Fibroblast of the aortic adventitia (primary cell): Measurements from ENCODE around the gene HSF4. TPM values are rescaled to one million over a fixed set of nuclear protein-coding genes. Genes with fewer than 3 reads are reported as not detected.

Experiments
- DNase-seq: peaks from one replicate; pipeline ENCODE4 v3.0.0-alpha.2; 2010; ENCODE audit warnings: low read depth
- H3K4me3 ChIP-seq: 2 replicates; pipeline ENCODE4 v1.5.1; 2011; ENCODE audit warnings: low read depth, mild to moderate bottlenecking, control low read depth, low read length, moderate library complexity
- total RNA-seq: library from RNA; depleted of rRNA; stranded (reverse); fragments of >200 nt; gene quantifications from 2 replicates; pipeline ENCODE4 v1.2.3, GENCODE V29; 2012; ENCODE audit warnings: low replicate concordance
- TF ChIP-seq, protein P1 (sequence below): IDR thresholded peaks from 2 replicates; pipeline ENCODE4 v1.5.1; 2011; ENCODE audit warnings: mild to moderate bottlenecking, low read length, control low read depth, inconsistent platforms; ENCODE audit not compliant: insufficient read depth

Gene HSF4
- total RNA-seq, 1 donor: 6.4 TPM

DNA sequence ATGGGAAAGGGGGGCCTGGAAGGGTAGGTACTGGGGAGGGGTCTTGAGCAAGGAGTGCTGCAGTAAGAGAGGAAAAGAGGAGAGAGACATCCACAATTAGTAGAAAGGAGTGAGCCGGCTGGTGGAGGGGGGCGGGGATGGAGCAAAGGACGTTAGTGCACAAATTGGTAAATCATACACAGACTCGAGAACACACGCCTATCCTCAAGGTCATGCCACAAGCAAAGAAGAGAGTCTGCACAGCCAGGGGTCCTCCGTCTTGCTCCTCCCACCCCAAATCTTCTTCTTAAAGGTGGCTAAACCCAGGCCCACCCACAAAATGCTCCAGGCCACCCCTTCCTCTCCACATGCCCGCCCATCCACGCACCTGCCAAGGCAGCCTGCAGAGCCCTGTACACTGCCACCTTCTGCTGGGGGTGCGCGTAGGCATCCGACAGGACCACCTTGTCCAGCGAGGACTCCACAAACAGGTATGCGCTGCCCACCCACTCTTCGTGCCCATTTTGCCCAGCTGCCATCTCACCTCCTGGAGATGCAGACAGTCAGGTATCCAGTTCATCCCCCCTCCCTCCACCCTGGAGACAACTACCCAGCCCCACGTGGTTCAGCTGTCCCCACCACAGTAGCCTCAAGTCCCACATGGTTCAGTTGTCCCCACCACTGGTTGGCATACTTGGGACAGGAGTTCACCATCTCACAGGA, 8.3 kb upstream of the HSF4 start:
- TF ChIP-seq, protein P1, sequence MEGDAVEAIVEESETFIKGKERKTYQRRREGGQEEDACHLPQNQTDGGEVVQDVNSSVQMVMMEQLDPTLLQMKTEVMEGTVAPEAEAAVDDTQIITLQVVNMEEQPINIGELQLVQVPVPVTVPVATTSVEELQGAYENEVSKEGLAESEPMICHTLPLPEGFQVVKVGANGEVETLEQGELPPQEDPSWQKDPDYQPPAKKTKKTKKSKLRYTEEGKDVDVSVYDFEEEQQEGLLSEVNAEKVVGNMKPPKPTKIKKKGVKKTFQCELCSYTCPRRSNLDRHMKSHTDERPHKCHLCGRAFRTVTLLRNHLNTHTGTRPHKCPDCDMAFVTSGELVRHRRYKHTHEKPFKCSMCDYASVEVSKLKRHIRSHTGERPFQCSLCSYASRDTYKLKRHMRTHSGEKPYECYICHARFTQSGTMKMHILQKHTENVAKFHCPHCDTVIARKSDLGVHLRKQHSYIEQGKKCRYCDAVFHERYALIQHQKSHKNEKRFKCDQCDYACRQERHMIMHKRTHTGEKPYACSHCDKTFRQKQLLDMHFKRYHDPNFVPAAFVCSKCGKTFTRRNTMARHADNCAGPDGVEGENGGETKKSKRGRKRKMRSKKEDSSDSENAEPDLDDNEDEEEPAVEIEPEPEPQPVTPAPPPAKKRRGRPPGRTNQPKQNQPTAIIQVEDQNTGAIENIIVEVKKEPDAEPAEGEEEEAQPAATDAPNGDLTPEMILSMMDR: no peak
- H3K4me3 ChIP-seq: no peak overlapping the region
- no peak for DNase-seq

DNA sequence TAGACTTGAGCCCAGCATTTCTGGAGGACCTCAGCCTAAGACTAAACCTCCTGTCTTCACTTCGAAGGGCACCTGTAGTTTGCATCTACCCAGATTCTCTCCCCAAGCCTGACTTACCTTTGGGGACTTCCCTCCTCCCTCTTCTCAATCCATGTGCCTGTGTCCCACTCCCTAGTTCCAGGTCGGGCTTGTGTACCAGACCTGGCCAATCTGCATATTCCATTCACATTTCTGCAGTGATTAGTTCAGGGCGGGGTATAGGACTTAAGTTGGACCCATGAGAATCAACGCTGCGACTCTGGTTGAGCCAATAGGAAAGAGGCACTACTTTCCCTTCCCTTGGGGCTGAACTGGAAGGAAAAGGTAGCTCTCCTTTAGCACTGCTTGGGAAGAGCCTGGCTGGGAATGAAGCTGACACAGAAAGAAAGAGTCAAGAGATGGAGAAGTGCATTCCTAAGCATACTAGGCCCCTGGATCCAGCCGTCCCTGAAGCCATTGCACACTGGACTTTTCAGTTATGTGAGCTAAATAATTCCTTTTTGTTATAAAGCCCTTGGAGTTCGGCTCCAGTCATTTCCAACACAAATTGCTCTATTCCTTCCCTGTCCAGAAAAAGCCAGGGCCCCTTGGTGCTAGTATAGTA, 7.3 kb upstream of the HSF4 start:
- H3K4me3 ChIP-seq: no peak overlapping the region
- no peak for DNase-seq
- TF ChIP-seq, protein P1: no peak

DNA sequence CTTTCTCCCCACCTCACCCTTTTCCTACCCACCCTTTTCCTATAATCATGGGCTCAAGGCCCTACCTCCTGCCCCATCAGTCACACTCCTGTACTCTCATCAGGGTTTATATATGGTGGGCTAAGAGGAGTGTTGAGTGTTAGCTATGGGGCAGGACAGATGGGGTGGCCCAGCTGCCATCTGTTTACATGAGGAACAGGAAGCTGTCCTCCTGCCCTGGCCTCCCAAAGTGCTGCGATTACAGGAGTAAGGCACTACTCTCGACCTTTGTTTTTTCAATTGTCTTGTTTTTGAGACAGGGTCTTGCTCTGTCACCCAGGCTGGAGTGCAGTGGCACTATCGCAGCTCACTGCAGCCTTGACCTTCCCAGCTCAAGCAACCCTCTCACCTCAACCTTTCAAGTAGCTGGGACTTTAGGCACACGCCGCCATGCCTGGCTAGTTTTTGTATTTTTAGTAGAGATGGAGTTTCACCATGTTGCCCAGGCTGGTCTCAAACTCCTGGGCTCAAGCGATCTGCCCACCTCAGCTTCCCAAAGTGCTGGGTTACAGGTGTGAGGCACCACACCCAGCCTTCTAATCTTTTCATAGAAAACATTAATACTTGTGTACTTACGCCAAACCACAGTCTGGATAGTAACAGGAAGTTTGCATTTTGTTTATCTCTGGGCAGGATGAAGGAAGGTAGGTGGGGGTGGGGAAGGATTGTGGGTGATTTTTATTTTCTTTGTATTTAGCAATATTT, 6.5 kb upstream of the HSF4 start:
- DNase-seq: no peak
- no peak overlapping the region for H3K4me3 ChIP-seq
- TF ChIP-seq, protein P1: no peak

DNA sequence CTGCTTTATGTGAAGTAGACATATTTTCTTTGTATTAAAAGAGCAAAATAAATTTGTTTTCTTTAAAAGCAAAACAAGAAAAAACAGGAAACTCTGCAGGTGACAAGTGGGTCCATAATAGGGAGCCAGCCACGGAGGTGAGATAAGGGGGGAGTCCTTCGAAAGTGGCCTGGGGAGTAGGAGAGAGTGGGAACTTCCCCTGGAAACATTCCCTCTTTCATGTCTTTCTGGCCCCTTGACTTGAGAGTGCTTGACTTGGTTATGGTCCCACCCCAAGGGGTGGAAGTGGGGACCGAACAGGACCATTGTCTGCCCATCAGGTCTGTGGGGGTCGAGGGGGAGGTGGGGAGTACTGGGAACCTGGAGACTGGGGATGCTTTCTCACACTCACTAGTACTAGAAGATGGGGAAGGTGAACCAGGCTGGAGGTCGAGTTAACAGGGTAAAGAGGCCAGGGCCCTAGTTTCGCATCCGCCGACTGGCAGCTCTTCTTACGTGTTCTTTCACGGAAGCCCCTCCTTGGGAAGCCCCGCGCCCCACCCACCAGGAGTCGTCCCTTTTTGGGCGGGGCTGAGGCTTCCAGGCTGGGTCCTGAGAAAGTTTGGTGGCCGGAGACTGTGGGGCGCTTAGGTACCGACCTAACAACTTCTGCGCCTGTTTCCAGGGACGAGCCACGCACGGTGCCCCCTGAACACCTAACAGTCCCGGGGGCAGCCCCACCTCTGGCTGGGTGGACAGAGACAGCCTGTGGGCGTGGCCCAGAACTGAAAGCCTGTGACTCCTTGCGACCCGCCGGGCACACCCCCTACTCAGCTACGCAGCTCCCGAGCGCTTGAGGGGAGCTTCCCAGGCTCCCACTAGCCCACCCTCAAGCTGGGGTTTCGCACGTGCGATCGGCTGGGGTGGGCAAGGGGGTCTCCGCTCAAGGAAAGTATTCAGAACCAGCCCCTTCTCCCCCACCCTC, 5.6 kb upstream of the HSF4 start:
- TF ChIP-seq, protein P1: no peak
- peak overlapping the region; percentile 91 for H3K4me3 ChIP-seq
- no peak for DNase-seq

DNA sequence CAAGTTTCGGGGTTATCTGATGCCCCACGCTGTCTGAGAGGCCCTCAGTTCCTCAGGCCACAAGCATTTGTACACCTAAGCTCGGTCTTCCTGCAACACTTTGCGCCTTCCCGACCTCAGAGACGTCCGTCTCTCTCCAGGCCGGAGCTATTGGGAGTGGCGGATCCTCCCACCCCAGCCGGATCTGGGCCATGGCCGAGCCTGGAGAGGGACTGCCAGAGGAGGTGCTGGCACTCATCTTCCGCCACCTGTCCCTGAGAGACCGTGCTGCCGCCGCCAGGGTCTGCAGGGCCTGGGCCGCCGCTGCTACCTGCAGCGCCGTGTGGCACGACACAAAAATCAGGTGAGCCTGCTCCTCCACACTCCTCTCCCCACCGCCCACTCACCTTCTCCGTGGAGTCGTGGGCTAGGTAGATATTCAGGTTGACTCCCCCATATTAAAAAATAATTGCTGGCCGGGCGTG, 2.9 kb upstream of the HSF4 start:
- TF ChIP-seq, protein P1: no peak
- H3K4me3 ChIP-seq: peak overlapping the region; percentile 55
- DNase-seq: no peak
